Stimulated activated CD8-positive, alpha-beta memory T cell treated with anti-CD3 and anti-CD28 coated beads, Interleukin-15, amount 100 ng/mL, for 1 hour (primary cell): ENCODE measurements around the gene ARHGEF28.

Source experiments
- DNase-seq: peaks from one replicate; pipeline ENCODE4 v3.0.0-alpha.2; 2020; ENCODE audit warnings: low read depth

ARHGEF28 gene

GRCh38 chr5:73856997-73857396, 231.0 kb downstream of the ARHGEF28 start:
- DNase-seq = no peak

- no peak for DNase-seq
Observed at GRCh38 chr5:73857446-73857845, 231.4 kb downstream of the ARHGEF28 start.

- no peak for DNase-seq
Observed at GRCh38 chr5:73858054-73858453, 232.1 kb downstream of the ARHGEF28 start.

GRCh38 chr5:73858776-73859175, 232.8 kb downstream of the ARHGEF28 start:
- DNase-seq = no peak

DNA sequence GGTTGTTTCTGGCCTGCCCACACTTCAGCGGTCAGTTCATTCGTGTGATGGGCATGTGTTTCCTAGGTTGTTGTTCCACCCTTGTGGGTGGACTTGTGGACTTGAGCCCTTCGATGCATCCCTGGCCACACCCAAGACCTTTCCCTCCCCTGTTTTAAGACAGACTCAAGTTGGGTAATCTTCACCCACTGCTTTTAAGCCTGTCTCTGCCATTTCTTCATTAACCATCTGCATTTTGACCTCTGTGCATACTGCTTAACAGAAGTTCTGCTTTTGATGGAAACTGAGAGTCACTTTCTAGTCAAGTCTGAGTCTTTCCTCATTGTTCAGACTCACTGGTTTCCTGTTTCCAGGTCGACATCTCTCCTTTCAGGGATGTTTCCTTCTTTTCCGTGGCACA, 233.7 kb downstream of the ARHGEF28 start:
- DNase-seq = no peak

- DNase-seq = no peak
Observed at GRCh38 chr5:73861313-73861988, 235.5 kb downstream of the ARHGEF28 start.

DNA sequence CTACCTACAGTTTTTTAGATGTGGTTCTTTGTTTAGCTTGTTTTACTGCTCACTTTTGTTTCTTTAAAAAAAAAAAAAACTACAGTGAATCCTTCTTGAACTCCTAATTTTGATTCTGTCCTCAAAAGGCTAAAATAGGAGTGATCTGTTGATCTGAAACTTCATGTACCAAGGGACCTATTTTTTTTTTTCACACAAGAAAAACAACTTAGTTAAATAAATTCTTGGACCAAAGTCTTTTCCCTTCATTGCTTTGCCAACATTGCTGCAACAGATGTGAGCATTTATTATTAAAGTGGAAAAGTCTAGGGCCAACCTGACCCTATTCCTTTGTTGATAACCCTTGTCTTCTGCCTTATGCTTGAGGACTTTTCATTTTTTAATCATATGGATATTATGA, 236.8 kb downstream of the ARHGEF28 start:
- no peak for DNase-seq

DNA sequence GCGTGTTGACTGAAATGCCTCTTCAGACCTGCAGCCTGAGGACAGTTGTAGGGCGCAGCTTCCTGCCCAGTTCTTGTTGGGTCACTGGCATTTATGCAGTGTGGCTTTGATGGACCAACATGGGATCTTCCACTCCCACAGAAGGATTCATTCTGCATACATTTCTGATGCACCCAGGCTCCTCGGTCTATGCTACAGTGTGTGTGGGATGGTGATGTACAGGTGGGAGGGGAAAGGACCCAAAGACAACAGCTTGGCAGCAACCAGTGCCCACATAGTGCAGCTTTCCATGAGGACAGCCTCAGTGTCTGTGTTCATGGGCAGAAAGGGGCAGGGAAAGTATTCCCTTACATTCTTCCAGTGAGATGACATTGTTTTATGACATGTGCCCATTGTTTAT, 237.9 kb downstream of the ARHGEF28 start:
- no peak for DNase-seq

DNA sequence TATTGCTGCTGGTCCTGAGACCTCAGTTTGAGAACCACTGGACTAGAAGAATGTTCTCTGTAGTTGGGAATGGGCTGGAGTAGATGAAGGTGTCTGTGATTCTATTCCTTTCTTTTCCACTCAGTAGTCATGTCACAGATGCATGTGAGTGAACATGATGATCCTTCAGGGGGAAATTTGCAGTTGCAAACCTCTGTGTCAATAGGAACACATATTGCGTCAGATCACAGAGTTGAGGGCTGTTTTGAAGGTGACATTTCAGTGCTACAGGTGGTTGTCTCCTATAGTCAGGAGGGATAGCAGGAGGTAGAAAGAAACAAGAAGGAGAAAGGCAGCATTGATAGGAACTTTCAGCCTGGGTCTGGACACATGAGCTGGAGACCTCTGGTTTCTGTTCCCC, 239.3 kb downstream of the ARHGEF28 start:
- DNase-seq = no peak

GRCh38 chr5:73867345-73868335, 241.6 kb downstream of the ARHGEF28 start:
- no peak for DNase-seq

DNA sequence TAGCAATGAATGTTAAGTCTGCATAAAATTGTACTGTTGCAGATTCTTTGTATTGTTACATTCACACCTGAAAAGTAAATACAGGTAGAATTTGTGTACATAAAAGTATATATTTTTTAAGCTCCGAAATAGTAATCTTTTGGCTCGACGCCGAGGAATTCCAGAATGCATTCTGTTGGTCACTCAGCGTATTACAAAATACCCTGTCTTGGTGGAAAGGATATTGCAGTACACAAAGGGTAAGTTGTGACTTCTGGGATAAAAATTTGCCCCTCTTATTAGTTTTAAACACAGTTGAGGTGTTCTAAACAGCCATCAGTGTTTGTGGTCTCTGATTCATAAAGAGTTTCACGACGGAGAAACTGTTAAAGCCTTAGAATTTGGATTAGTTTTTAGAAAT, 257.6 kb downstream of the ARHGEF28 start:
- DNase-seq = no peak

DNA sequence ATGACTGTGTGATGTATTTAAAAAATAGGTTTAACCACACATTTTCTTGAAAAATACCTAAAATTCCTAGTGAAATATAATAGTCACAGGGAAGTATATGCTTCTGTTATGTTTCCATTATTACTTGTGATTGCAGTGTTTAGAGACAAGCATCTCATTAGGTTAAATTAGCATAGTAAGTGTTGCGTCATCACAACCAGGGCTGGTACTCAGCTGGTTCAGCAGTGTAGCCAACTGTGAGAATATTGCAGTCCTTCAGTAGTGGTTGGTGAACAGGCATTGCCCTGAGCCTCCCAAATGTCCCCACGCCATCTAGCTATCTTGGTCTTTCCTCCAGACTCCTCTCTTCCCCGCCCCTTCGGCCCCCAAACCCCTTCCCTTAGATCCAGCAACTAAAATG, 261.7 kb downstream of the ARHGEF28 start:
- no peak for DNase-seq

DNA sequence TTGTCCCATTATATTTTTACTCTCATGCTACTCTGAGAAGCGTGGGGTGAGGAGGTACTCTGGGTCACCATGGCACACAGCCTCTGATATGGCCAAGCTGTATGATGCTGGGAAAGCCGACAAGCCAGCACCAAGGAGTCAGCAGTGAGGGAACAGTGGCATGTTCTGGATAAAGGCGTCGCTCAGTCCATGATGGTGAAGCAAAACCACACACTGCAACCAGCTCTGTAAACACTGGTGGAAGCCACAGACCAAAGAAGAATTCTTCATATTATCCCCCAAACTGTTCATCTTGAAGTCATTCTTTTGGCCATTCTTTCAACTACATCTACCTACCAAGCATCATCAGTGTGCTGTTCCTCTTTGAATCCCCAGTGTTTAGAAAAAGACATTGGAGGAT, 264.6 kb downstream of the ARHGEF28 start:
- DNase-seq = no peak

GRCh38 chr5:73892218-73892617, 266.2 kb downstream of the ARHGEF28 start:
- DNase-seq = no peak

- DNase-seq = no peak
Observed at GRCh38 chr5:73892806-73893205, 266.8 kb downstream of the ARHGEF28 start.

DNA sequence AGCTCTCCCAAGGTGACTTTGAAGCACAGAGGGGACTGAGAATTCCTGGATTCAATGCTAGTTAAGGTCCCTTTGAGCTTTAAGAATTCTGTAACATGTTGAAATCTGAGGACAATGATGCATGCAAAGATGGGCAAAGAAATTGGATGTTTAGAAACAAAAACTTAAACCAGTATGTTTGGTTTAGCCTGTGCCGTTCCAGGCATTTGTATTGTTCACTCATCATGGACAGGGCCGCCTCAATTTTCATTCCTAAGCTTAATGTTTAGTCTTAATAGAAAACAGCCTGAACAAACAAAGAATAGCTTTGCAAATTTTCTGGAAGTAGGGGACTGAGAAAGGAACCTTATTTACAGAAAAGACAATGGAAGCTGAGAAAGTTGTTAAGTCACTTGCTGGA, 267.8 kb downstream of the ARHGEF28 start:
- DNase-seq = no peak

DNA sequence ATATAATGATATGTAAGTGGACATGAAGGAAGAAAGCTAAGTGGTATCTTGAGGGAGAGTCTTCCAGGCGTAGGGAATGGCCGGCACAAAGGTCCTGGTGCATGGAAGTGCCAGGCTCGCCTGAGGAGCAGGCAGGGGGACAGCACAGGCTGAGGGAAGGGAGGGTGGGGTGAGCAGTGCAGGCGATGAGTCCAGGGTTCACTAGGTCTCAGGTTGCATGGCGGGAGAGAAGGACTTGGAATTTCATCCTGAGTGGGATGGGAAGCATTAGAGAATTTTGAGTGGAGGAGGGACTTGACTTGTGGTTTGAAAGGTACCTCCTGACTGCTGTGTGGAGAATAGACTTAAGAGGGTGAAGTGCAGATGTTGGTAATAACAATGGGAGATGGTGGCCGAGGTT, 268.9 kb downstream of the ARHGEF28 start:
- DNase-seq = no peak

GRCh38 chr5:73895471-73895870, 269.5 kb downstream of the ARHGEF28 start:
- DNase-seq = no peak

DNA sequence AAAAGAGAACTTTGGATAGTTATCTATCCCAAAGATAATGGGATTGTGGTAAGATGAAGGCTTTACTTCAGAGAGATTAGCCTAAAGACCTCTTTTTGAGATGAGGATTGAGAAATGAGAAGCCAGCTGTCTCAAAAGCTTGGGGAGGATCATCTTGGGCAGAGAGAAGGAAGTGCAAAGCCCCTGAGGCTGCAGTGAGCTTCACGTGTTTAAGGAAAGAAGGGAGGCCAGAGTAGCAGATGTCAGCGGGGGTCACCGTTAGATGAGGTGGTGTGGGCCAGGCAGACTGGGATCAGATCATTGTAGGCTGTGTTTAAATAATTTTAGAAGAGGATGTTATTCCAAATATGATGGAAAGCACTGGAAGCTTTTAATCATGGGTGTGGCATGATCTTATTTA, 270.1 kb downstream of the ARHGEF28 start:
- DNase-seq = no peak

DNA sequence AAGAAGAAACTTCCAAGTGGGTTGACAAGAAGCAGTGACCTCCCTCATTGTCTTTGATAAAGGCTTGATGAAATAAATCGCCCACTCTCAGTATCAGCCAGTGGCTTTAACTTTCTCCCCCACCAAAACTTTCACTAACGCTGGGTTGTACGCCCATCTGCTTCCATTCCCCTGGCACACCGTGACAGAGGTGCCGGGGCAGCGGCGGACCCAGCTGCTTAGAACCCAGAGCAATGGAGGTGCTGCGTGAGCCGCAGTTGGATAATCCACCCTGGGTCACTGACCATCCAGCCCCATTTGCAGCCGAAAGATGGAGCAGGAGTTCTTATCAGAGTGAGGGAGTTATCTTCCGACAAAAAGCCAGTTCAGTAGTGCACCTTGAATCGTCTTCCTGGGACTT, 270.7 kb downstream of the ARHGEF28 start:
- no peak for DNase-seq

DNA sequence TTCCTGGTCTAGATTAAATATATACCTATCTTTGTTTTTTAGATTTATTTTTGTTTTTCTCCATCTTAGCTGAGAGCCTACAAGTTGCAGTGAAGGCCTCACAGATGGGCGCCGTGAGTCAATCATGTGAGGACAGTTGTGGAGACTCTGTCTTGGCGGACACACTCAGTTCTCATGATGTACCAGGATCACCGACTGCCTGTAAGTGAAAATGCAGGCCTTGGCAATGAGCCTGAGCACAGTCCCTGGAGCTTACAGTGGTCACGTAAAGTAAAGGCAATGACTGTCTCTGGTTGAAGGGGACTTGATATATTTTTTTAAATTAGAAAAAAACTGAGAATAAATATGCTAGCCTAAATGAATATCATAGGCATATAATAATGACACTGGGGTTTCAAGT, 271.9 kb downstream of the ARHGEF28 start:
- no peak for DNase-seq

DNA sequence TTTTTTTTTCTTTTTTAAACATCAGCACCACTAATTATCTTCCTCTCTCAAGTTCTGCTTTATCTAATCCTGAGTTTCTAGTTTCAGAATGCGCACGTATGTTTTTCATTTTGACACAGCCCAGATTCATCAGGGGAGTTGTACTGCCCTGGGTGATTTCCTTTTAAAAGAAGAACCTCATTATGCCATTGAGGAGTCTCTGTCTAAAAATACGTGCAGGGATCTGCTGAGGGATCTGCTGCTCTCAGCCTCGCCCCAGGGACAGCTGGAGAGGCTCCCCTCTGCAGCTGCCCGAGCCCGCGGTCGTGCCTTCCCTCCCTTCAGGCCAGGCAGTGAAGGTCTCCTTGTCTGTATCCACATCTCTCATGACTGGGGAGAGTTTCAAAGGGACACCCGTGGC, 273.1 kb downstream of the ARHGEF28 start:
- DNase-seq = no peak

DNA sequence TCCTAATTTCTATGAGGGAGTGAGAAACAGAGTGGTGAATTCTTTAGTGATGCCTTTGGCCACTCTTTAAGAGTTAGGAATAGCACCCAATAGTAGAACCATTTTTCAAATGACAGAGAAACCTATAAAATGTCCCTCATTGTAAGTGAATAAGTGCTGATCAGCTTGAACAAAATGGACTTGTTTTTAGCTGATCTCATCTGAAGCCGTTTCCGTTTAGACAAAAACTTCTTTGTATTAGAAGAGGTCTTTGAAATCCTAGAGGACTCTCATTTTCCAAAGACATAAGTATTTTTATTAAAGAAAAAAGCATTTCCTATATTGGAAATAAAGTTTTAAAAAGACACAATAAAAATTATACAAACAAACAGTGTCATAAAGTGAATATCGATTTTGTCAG, 273.9 kb downstream of the ARHGEF28 start:
- DNase-seq = no peak
